GM19035 (cell line): ENCODE data around the gene DCAF17.
A peak's percentile ranks its signal among the peaks of the same experiment; 100 is the strongest.
"Not testable (repeated sequence)": the region's sequence is repeated elsewhere in the genome, so short reads cannot be mapped to it uniquely, and the experiment has no call there.

ENCODE experiments used
- ATAC-seq: cut with Tn5 transposase; IDR thresholded peaks from one replicate; pipeline ENCODE4 v1.9.1; 2021; ENCODE audit not compliant: unreplicated experiment

DCAF17 gene

DNA sequence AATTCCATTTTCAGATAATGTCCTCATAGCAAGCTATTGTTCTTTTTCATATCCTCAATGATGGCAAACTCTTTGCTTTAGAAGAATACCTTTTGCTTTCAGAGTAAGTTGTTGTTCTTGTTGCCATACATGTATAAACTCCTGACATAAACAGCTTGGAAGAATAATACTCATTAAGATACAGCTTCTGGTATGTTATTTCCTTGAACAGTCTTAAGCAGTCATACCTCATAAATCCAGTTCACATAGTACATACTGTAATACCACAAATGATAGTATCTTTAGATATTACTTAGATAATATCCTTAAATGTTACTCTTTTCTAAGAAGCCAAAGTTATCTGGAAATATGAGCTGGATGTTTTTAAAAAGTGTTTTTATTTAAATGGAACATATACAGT, 23.4 kb upstream of the DCAF17 start:
- ATAC-seq = no peak

DNA sequence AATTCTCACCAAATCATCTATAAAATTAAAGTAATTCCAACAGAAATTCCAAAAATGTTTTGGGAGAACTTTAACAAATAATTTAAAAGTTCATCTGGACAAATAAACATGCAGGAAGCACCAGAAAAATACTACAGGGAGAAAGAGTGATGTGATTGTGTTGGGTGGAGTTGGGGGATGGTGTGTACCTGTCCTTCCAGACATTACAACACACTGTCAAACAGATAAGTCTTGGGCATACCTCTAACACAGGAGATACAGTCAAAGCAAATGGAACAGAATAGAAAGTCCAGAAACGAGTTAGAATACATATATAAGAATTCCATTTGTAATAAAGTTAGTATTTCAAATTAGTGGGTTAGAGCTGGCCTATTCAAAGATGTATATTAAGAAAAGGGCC, 22.8 kb upstream of the DCAF17 start:
- no peak for ATAC-seq

GRCh38 chr2:171411791-171412483, 22.1 kb upstream of the DCAF17 start:
- ATAC-seq = no peak

DNA sequence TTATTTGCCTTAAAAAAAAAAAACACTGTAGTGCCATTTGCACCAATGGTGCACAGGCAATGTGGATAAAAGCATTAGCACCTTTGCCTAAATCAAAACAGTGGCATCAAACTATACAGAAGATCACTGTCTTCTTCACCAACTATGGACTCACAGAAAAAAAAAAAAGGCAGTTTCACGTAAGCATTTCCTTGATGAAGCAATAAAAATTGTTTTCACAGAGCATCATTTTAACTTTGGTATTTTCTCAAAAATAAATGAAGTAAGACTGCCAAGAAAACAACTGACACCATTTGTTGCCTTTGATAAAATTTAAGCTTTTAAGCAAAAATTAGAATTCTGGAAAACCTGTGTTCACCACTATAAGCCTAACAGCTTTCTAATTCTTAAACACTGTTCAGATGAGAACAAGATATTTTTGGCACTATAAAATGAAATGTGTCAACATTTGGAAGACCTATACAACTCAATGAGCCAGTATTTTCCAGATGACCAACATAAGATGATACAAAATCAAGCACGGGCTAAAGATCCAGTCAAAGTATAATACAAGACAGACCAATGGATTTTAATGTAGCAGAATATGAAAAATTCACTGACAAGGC, 21.4 kb upstream of the DCAF17 start:
- ATAC-seq = no peak

DNA sequence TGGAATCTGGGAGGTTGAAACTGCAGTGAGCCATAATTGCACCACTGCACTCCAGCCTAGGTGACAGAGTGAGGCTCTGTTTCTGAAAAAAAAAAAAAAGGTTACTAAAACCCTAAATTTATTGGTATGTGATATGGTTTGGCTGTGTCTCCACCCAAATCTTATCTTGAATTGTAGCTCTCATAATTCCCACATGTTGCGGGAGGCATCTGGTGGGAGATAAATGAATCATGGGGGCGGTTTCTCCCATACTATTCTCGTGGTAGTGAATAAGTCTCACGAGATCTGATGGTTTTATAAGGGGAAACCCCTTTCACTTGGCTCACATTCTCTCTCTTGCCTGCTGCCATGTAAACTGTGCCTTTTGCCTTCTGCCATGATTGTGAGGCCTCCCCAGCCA, 19.4 kb upstream of the DCAF17 start:
- ATAC-seq = not testable (repeated sequence)

GRCh38 chr2:171416009-171416926, 17.8 kb upstream of the DCAF17 start:
- ATAC-seq = peak; percentile 83

- ATAC-seq = no peak
These were observed 14.7 kb upstream of the DCAF17 start for GRCh38 chr2:171419333-171419732.

GRCh38 chr2:171420728-171421563, 13.1 kb upstream of the DCAF17 start:
- ATAC-seq = no peak

DNA sequence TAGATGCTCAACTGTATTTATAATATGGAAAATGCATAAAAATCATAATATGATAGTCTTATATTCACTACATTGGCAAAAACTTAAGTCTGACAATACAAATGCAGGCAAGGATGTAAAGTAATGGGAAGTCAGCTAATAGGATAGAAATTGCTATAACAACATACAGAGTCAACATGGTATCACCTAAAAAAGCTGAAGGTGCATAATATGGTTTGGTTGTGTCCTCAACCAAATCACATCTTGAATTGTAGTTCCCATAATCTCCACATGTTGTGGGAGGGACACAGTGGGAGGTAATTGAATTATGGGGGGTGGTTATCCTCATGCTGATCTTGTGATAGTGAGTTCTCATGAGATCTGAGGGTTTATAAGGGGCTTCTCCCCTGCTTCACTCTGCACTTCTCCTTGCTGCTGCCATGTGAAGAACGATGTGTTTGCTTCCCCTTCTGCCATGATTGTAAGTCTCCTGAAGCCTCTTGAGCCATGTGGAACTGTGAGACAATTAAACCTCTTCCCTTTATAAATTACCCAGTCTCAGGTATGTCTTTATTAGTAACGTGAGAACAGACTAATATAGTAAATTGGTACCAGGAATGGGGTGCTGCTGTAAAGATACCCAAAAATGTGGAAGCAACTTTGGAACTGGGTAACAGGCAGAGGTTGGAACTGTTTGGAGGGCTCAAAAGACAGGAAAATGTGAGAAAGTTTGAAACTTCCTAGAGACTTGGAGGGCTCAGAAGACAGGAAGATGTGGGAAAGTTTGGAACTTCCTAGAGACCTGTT, 11.1 kb upstream of the DCAF17 start:
- not testable (repeated sequence) for ATAC-seq

- no peak for ATAC-seq
These were observed 3.3 kb upstream of the DCAF17 start for GRCh38 chr2:171430516-171431410.

DNA sequence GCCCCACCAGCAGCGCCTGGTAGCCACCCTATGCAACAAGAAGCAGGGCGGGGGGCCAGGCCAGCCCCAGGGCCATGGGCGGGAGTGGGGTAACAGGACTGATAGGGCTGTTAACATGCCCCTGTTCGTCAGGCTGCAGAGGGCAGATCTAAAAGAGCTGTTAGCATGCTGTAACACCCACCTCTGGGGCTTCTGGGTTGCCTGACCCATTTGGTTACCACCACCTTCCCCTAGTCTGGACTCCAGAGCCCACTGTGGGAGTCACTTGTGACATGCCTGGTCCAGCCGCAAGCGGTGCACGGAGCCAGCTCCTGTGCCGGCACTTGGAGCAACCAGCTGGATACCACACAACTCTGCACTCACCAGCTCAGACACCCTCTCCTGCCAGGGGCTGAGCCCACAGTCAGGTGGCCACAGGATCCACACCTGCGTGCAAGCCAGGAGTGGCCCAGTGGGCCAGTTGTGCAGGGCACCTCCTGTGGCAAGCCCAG, 2.3 kb upstream of the DCAF17 start:
- ATAC-seq = no peak

DNA sequence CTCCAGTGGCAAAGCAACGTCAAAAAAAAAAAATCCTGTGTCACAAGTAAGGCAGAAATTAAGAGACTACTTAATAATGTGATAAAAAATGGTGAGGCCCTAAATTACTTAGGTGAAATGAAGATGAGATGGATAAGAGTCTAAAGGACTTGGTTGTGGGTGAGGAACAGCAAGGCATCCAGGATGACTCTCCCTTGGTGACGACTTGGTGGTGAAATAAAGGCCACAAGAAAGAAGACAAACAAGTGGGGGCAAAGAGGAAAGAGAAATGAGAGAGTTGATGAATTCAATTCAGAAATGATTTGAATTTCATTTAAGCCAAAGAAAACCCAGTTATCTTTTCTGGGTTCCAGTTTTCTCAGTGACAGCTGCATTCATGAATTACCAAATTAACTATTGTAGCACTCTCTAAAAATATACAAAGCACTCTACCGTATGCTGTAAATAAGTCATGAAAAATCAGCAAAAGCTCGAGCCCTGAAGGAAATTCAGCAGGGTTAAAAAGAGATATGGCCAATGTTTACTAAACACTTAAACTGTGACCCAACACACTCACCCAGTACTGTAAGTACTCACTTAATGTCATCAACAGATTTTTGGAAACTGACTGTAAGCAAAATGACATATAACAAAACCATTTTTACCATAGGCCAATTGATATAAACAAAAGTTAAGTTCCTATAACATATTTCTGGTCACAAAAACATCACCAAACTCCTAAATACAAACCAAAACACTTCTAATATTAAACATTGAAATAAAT, 1.6 kb upstream of the DCAF17 start:
- ATAC-seq = no peak

DNA sequence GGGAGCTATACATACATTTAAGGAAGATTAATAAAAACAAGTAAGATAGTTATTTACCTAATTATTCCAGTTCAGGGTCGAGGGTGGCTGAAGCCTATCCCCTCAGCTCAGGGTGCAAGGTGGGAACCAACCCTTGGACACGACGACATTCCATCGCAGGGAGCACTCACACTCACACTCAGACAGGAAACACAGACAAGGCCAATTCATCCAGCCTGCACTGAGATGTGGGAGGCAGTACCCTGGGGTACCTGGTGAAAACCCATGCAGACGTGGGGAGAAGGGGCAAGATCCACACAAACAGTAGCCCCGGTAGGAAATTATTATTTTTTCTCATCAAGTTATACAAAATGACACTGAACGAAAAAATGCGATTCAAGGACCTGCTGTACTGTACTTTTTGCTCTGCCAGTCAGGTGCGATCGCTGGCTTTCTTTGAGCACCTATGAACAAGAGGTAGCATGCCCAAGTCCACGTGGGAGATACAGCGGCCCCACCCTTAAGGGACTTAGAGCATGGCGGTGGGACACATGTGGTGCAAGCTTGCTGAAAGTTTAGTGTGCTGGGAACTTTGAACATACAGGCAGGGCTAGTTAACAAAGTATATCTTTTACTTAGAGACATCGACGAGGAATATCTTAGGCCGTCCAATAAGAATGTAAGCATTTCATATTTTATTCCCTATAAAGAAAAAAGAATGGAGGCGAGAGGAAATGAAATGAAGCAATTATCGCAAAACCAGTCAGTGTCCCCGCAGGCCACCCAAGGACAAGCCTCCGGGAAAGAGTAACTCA, 860 bp upstream of the DCAF17 start:
- peak; percentile 17 for ATAC-seq

- ATAC-seq = no peak
These were observed 338 bp upstream of the DCAF17 start, which contains the start of gene METTL8 for GRCh38 chr2:171433763-171434012. TSS of gene METTL8 (minus strand) at chr2:171433990. CDS start at chr2:171392185, 41,805 bp downstream.

DNA sequence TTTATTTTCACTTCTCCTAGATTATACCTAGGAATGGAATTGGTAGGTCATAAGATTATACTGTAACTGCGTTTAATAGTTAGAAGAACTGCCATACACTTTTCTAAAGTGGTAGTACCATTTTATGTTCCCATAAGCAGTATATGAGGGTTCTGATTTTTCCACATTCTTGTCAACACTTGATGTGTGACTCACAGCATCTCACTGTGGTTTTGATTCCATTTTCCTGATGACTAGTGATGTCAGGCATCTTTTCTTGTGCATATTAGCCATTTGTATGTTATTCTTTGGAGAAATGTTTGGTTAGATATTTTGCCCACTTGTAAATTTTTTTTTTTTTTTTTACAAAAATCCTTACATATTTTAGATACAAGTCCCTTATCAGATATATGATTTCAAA, 2.3 kb downstream of the DCAF17 start:
- no peak for ATAC-seq

- no peak for ATAC-seq
These were observed 7.4 kb downstream of the DCAF17 start for GRCh38 chr2:171441470-171441869.

GRCh38 chr2:171447675-171448074, 13.6 kb downstream of the DCAF17 start:
- ATAC-seq = no peak

GRCh38 chr2:171451074-171451473, 17.0 kb downstream of the DCAF17 start:
- no peak for ATAC-seq
